ENCODE data around the gene CELF4. TPM values are rescaled to one million over a fixed set of nuclear protein-coding genes. Genes with fewer than 3 reads are reported as not detected.

The CELF4 gene
- polyA plus RNA-seq, 4 donors, result 3.2 to 7.8 (median 3.8) TPM; not detected in 1

GRCh38 chr18:37560003-37560402 lies 5.6 kb downstream of the CELF4 start:
- Histone ChIP-seq H3K27me3 (ENCODE audit: control insufficient read depth in 3 of 3, insufficient read depth in 3 of 3, low read length in 3 of 3) (peaks cover under 1 to 41% (median 3%) of the 10 kb centered on the region in 3 donors), H3K9me3 (ENCODE audit: control insufficient read depth in 2 of 2, insufficient read depth in 1 of 2, low read depth in 1 of 2, low read length in 1 of 2) (no peaks in the 10 kb centered on the region), H3K36me3 (ENCODE audit: control insufficient read depth in 3 of 3, insufficient read depth in 2 of 3, low read depth in 1 of 3, low read length in 3 of 3) (no peaks in the 10 kb centered on the region), H3K4me3 (ENCODE audit: low read depth in 1 of 3, low read length in 3 of 3) (no peak overlapping the region), H3K4me1 (ENCODE audit: control insufficient read depth in 3 of 3, insufficient read depth in 2 of 3, low read depth in 1 of 3, low read length in 2 of 3) (no peaks in the 10 kb centered on the region), H3K27ac (ENCODE audit: low read depth in 1 of 3, low read length in 2 of 3) (no peak overlapping the region)
- no peak for FAIRE-seq
- 18 to 25% (median 22%) methylated on average over 2 of the region's 2 CpGs for WGBS, 3 donors
- no peak for DNase-seq

GRCh38 chr18:37559194-37559593 lies 6.4 kb downstream of the CELF4 start:
- no peaks in the 10 kb centered on the region for H3K4me1 ChIP-seq (ENCODE audit: control insufficient read depth in 3 of 3, insufficient read depth in 2 of 3, low read depth in 1 of 3, low read length in 2 of 3)
- WGBS, 3 donors, result 11 to 33% (median 24%) methylated on average over 1 of the region's 1 CpG
- no peak overlapping the region for H3K4me3 ChIP-seq (ENCODE audit: low read depth in 1 of 3, low read length in 3 of 3)
- DNase-seq (no peak), FAIRE-seq (no peak)
- no peaks in the 10 kb centered on the region for H3K9me3 ChIP-seq (ENCODE audit: control insufficient read depth in 2 of 2, insufficient read depth in 1 of 2, low read depth in 1 of 2, low read length in 1 of 2)
- H3K27me3 ChIP-seq (ENCODE audit: control insufficient read depth in 3 of 3, insufficient read depth in 3 of 3, low read length in 3 of 3), result peaks cover 0 to 34% (median 3%) of the 10 kb centered on the region in 3 donors
- no peaks in the 10 kb centered on the region for H3K36me3 ChIP-seq (ENCODE audit: control insufficient read depth in 3 of 3, insufficient read depth in 2 of 3, low read depth in 1 of 3, low read length in 3 of 3)
- no peak overlapping the region for H3K27ac ChIP-seq (ENCODE audit: low read depth in 1 of 3, low read length in 2 of 3)

GRCh38 chr18:37554399-37554787 lies 11.2 kb downstream of the CELF4 start:
- Histone ChIP-seq H3K27ac (ENCODE audit: low read depth in 1 of 3, low read length in 2 of 3) (no peak overlapping the region), H3K27me3 (ENCODE audit: control insufficient read depth in 3 of 3, insufficient read depth in 3 of 3, low read length in 3 of 3) (peaks cover 0 to 19% (median 2%) of the 10 kb centered on the region in 3 donors), H3K4me3 (ENCODE audit: low read depth in 1 of 3, low read length in 3 of 3) (no peak overlapping the region), H3K4me1 (ENCODE audit: control insufficient read depth in 3 of 3, insufficient read depth in 2 of 3, low read depth in 1 of 3, low read length in 2 of 3) (no peaks in the 10 kb centered on the region), H3K9me3 (ENCODE audit: control insufficient read depth in 2 of 2, insufficient read depth in 1 of 2, low read depth in 1 of 2, low read length in 1 of 2) (no peaks in the 10 kb centered on the region), H3K36me3 (ENCODE audit: control insufficient read depth in 3 of 3, insufficient read depth in 2 of 3, low read depth in 1 of 3, low read length in 3 of 3) (no peaks in the 10 kb centered on the region)
- 32 to 46% (median 38%) methylated on average over 5 of the region's 5 CpGs for WGBS, 3 donors
- no peak for FAIRE-seq
- no peak for DNase-seq

- H3K4me3 ChIP-seq (ENCODE audit: low read depth in 1 of 3, low read length in 3 of 3), result no peak overlapping the region
- no peak overlapping the region for H3K27ac ChIP-seq (ENCODE audit: low read depth in 1 of 3, low read length in 2 of 3)
- peaks cover 0 to 21% (median 2%) of the 10 kb centered on the region in 3 donors for H3K27me3 ChIP-seq (ENCODE audit: control insufficient read depth in 3 of 3, insufficient read depth in 3 of 3, low read length in 3 of 3)
- DNase-seq (peak in 1 of 2 donors; percentile 8), FAIRE-seq (no peak)
- no peaks in the 10 kb centered on the region for H3K4me1 ChIP-seq (ENCODE audit: control insufficient read depth in 3 of 3, insufficient read depth in 2 of 3, low read depth in 1 of 3, low read length in 2 of 3)
- H3K36me3 ChIP-seq (ENCODE audit: control insufficient read depth in 3 of 3, insufficient read depth in 2 of 3, low read depth in 1 of 3, low read length in 3 of 3), result no peaks in the 10 kb centered on the region
- 46 to 50% (median 48%) methylated on average over 18 of the region's 18 CpGs for WGBS, 3 donors
- no peaks in the 10 kb centered on the region for H3K9me3 ChIP-seq (ENCODE audit: control insufficient read depth in 2 of 2, insufficient read depth in 1 of 2, low read depth in 1 of 2, low read length in 1 of 2)
These were observed 11.8 kb downstream of the CELF4 start for GRCh38 chr18:37553633-37554398.

- Histone ChIP-seq H3K27me3 (ENCODE audit: control insufficient read depth in 3 of 3, insufficient read depth in 3 of 3, low read length in 3 of 3) (peaks cover 0 to 20% (median 2%) of the 10 kb centered on the region in 3 donors), H3K36me3 (ENCODE audit: control insufficient read depth in 3 of 3, insufficient read depth in 2 of 3, low read depth in 1 of 3, low read length in 3 of 3) (no peaks in the 10 kb centered on the region), H3K4me3 (ENCODE audit: low read depth in 1 of 3, low read length in 3 of 3) (no peak overlapping the region), H3K4me1 (ENCODE audit: control insufficient read depth in 3 of 3, insufficient read depth in 2 of 3, low read depth in 1 of 3, low read length in 2 of 3) (no peaks in the 10 kb centered on the region), H3K27ac (ENCODE audit: low read depth in 1 of 3, low read length in 2 of 3) (no peak overlapping the region), H3K9me3 (ENCODE audit: control insufficient read depth in 2 of 2, insufficient read depth in 1 of 2, low read depth in 1 of 2, low read length in 1 of 2) (no peaks in the 10 kb centered on the region)
- DNase-seq (no peak), FAIRE-seq (no peak)
- 60 to 71% (median 71%) methylated on average over 5 of the region's 5 CpGs for WGBS, 3 donors
These were observed 13.3 kb downstream of the CELF4 start for GRCh38 chr18:37552286-37552685.

GRCh38 chr18:37551846-37552245 lies 13.8 kb downstream of the CELF4 start:
- Histone ChIP-seq H3K9me3 (ENCODE audit: control insufficient read depth in 2 of 2, insufficient read depth in 1 of 2, low read depth in 1 of 2, low read length in 1 of 2) (no peaks in the 10 kb centered on the region), H3K4me3 (ENCODE audit: low read depth in 1 of 3, low read length in 3 of 3) (no peak overlapping the region), H3K27ac (ENCODE audit: low read depth in 1 of 3, low read length in 2 of 3) (no peak overlapping the region), H3K4me1 (ENCODE audit: control insufficient read depth in 3 of 3, insufficient read depth in 2 of 3, low read depth in 1 of 3, low read length in 2 of 3) (no peaks in the 10 kb centered on the region), H3K36me3 (ENCODE audit: control insufficient read depth in 3 of 3, insufficient read depth in 2 of 3, low read depth in 1 of 3, low read length in 3 of 3) (no peaks in the 10 kb centered on the region), H3K27me3 (ENCODE audit: control insufficient read depth in 3 of 3, insufficient read depth in 3 of 3, low read length in 3 of 3) (peaks cover 0 to 18% (median 2%) of the 10 kb centered on the region in 3 donors)
- DNase-seq, result no peak
- FAIRE-seq, result no peak
- 75 to 86% (median 76%) methylated on average over 8 of the region's 8 CpGs for WGBS, 3 donors

GRCh38 chr18:37551249-37551648 lies 14.3 kb downstream of the CELF4 start:
- Histone ChIP-seq H3K9me3 (ENCODE audit: control insufficient read depth in 2 of 2, insufficient read depth in 1 of 2, low read depth in 1 of 2, low read length in 1 of 2) (no peaks in the 10 kb centered on the region), H3K4me1 (ENCODE audit: control insufficient read depth in 3 of 3, insufficient read depth in 2 of 3, low read depth in 1 of 3, low read length in 2 of 3) (no peaks in the 10 kb centered on the region), H3K36me3 (ENCODE audit: control insufficient read depth in 3 of 3, insufficient read depth in 2 of 3, low read depth in 1 of 3, low read length in 3 of 3) (no peaks in the 10 kb centered on the region), H3K27me3 (ENCODE audit: control insufficient read depth in 3 of 3, insufficient read depth in 3 of 3, low read length in 3 of 3) (peaks cover 0 to 16% (median 2%) of the 10 kb centered on the region in 3 donors), H3K27ac (ENCODE audit: low read depth in 1 of 3, low read length in 2 of 3) (no peak overlapping the region), H3K4me3 (ENCODE audit: low read depth in 1 of 3, low read length in 3 of 3) (no peak overlapping the region)
- DNase-seq (no peak), FAIRE-seq (no peak)
- 59 to 73% (median 68%) methylated on average over 3 of the region's 3 CpGs for WGBS, 3 donors

- H3K27me3 ChIP-seq (ENCODE audit: control insufficient read depth in 3 of 3, insufficient read depth in 3 of 3, low read length in 3 of 3), result peaks cover 0 to 14% (median 2%) of the 10 kb centered on the region in 3 donors
- no peak for FAIRE-seq
- H3K4me1 ChIP-seq (ENCODE audit: control insufficient read depth in 3 of 3, insufficient read depth in 2 of 3, low read depth in 1 of 3, low read length in 2 of 3), result no peaks in the 10 kb centered on the region
- no peak for DNase-seq
- H3K9me3 ChIP-seq (ENCODE audit: control insufficient read depth in 2 of 2, insufficient read depth in 1 of 2, low read depth in 1 of 2, low read length in 1 of 2), result no peaks in the 10 kb centered on the region
- H3K4me3 ChIP-seq (ENCODE audit: low read depth in 1 of 3, low read length in 3 of 3), result no peak overlapping the region
- no peak overlapping the region for H3K27ac ChIP-seq (ENCODE audit: low read depth in 1 of 3, low read length in 2 of 3)
- 54 to 78% (median 60%) methylated on average over 10 of the region's 10 CpGs for WGBS, 3 donors
- H3K36me3 ChIP-seq (ENCODE audit: control insufficient read depth in 3 of 3, insufficient read depth in 2 of 3, low read depth in 1 of 3, low read length in 3 of 3), result no peaks in the 10 kb centered on the region
These were observed 15.3 kb downstream of the CELF4 start for GRCh38 chr18:37550118-37550875.
